HG02885 (cell line): ENCODE results near the gene MTR.
A peak's percentile ranks its signal among the peaks of the same experiment; 100 is the strongest.

Source experiments
- ATAC-seq: cut with Tn5 transposase; IDR thresholded peaks from one replicate; pipeline ENCODE4 v1.9.1; 2021; ENCODE audit warnings: mild to moderate bottlenecking; ENCODE audit not compliant: unreplicated experiment, poor library complexity

MTR gene

GRCh38 chr1:236860674-236861073 is 65.6 kb downstream of the MTR start:
- no peak for ATAC-seq

DNA sequence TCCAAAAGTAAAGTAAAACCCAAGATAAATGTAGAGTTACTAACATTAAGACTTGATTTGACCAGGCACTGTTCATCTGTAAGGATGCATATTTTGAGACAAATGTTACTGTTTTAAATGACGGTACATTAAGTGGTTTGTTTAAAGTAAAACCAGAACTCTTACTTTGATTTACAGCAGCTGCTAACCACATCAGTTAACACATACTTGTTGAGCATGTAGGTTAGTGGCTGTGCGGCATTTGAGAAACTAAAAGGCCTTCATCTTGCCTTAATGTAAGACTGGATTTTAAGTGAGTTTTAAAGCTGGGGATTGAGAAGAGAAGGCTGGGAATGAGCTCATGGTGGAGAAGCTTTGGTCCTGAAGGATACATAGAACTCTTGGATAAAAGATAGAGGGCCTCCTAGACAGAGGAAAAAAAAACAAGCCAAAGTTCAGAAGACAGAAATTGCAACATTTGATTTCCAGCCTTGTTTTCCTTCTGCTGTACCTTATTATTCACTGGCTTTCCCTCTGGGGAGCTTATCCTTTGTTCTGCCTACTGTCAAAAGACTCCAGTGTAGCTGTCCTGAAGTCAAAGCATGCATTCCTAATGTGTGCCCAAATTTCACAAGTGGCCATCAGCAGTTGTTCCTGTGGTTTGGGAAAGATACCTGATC is 66.6 kb downstream of the MTR start:
- ATAC-seq: no peak

DNA sequence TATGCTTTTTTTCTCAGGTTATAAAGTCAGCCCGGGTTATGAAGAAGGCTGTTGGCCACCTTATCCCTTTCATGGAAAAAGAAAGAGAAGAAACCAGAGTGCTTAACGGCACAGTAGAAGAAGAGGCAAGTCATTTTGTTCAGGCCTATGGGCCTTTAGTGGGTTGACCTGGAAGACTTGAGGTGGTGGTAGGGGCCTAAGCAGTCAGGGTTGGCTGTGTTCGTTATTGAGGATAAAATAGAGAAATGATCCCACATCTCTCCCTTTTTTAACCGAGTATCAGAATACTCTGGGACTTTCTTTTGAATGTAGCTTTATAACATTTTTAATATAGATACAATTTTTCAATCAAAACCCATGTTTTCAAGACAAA is 67.1 kb downstream of the MTR start:
- no peak for ATAC-seq

DNA sequence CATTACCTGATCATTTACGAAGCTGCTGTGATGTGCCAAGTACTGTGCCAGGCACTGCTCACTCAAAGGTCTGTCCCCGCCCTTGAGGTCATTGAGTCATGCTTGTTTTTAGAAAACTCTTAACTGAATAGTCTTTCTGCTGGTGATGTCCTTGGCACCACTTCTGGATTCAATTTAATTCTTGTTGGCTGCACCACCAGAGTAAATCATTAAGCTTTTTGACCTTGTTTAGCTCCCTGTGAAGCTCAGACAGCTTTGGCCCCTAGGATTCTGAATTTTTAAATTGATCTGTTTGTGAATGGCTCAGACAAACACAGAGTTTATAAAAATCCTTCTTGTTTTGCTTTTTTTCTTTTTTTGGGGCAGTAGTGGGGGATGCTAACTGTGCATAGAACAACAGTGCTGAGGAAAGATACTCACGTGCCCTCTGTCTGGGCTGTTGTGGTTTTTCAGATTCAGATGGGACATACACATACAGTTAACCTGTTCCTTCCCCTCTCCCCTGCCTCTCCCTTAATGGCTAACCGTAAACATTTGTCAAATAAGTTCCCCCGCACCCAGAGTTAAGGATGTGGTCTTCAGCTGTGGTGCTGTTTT is 67.6 kb downstream of the MTR start:
- ATAC-seq: no peak

- no peak for ATAC-seq
These were observed 69.1 kb downstream of the MTR start for GRCh38 chr1:236864211-236864610.

GRCh38 chr1:236864996-236865817 is 70.1 kb downstream of the MTR start:
- ATAC-seq: no peak

DNA sequence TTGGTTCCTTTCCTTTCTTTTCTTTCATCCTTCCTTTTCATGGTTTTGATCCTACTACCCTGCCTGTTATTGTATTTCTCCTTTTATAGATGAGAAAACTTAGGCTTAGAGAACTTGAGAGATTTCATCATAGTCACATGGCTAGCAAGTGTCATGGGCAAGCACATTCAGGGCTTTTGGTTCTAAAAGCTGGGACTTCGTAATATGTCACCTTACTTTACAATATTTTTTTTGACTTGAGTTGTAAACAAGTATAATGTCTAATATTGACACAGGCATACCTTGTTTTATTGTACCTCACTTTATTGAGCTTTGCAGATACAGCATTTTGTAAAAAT is 70.7 kb downstream of the MTR start:
- ATAC-seq: no peak

- ATAC-seq: peak; percentile 71
These were observed 73.8 kb downstream of the MTR start for GRCh38 chr1:236868625-236869467.

GRCh38 chr1:236869911-236870310 is 74.8 kb downstream of the MTR start:
- no peak for ATAC-seq

DNA sequence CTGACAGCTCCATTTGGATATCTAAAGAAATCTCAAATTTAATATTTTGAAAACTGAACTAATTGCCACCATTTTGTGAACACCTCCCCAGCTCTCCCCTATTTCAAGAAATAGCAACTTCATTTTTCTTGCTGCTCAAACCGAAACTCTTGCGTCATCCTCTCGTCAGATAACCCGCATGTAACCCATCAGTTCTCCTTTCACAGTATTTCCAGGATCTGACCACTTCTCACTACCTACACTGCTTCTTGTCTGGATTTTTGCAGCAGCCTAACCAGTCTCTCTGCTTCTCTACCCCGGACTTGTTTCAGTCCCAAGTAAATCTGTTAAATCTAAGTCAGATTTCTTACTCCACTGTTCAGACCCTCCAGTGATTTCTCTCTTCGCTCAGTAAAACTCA is 75.6 kb downstream of the MTR start:
- ATAC-seq: peak; percentile 90

- no peak for ATAC-seq
These were observed 77.1 kb downstream of the MTR start for GRCh38 chr1:236872075-236872666.

- no peak for ATAC-seq
These were observed 80.9 kb downstream of the MTR start for GRCh38 chr1:236875975-236876374.

DNA sequence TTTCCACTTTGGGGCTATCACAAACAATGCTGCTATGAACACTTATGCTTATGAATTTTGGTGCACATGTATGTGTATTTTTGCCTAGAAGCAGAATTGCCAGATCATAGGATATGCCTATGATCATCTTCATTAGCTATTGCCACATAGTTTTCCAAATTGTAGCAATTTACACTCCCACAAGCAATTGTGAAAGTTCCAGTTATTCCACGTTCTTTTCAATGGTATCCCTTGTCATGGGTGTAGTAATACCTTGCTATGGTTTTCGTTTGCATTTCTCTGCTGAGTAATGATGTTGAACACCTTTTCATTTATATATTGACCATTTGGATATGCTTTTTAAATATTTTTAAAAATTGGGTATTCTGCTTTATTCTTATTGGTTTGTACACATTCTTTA is 82.6 kb downstream of the MTR start:
- ATAC-seq: no peak

DNA sequence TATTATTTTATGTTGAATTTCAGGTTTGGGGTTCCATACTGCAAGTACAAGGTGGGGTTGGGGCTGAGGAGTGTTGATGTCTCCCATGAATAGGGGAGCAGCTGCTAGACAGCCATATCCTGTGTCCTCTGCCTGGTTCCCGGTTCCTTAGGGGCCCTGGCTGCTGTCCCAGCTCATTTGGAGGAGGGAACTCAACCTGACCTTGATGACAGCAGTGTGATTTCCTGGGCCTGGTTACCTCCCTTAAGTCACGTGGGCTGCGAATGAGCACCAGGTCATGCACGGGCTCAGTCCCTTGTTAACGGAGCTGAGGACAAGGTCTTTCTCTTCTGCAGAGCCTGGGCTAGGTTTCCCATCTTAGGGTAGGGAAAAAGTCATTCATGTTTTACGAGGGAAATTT is 85.1 kb downstream of the MTR start:
- no peak for ATAC-seq

DNA sequence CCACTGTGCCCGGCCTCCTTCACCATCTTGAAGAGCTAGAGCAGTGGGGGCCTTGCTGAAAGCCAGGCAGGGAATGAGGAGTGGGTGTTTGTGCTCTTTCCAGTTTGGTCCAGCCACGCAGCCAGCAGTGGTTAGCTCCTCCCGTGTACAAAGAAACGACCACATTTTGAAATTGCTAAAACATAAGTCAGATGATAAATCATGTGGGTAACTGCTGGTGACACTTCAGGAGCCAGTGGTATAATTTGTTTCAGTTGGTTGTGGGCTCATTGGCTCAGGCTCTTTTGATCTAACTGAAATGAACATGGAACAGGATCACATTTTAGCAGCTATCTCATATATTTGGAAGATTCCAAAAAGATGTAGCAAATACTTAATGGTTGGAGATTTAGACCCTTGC is 87.6 kb downstream of the MTR start:
- ATAC-seq: no peak

DNA sequence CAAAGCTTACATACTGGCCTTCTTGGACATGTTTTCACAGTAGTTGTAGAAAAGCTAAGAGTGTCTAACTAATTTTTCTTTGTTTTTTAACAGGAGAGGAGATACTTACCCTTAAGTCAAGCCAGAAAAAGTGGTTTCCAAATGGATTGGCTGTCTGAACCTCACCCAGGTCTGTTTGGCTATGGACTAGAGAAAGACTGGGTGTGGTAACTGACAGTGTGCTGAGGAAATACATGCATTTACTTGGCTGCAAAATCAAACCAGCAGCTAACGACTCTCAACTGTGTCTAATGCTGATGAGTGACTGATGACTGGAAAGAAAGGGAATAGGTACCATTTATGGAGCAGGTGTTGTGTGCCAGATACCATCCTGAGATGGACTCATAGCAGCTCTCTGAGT is 91.1 kb downstream of the MTR start:
- ATAC-seq: no peak

GRCh38 chr1:236887081-236887480 is 92.0 kb downstream of the MTR start:
- ATAC-seq: no peak

- no peak for ATAC-seq
These were observed 93.0 kb downstream of the MTR start for GRCh38 chr1:236888126-236888525.

- no peak for ATAC-seq
These were observed 93.8 kb downstream of the MTR start for GRCh38 chr1:236888903-236889302.
